Testis (tissue), 3 donors: ENCODE data around the gene DAP. TPM values are rescaled to one million over a fixed set of nuclear protein-coding genes. Genes with fewer than 3 reads are reported as not detected.

Experiments used
- DNase-seq: peaks from one replicate; pipeline ENCODE4 v3.0.0-alpha.2; 2019
- H3K27ac ChIP-seq, 2 donors: fragments of 200-600 bp; sonication (generic); one replicate each; pipeline ENCODE4 v1.5.1; 2019
- H3K27me3 ChIP-seq: fragments of 200-600 bp; sonication (generic); one replicate; pipeline ENCODE4 v1.5.1; 2019
- H3K36me3 ChIP-seq: fragments of 200-600 bp; sonication (generic); one replicate; pipeline ENCODE4 v1.5.1; 2017; ENCODE audit warnings: low read depth; ENCODE audit errors: missing control alignments
- H3K4me1 ChIP-seq: fragments of 200-600 bp; sonication (generic); one replicate; pipeline ENCODE4 v1.5.1; 2019
- H3K4me3 ChIP-seq, 2 donors: fragments of 200-600 bp; sonication (generic); one replicate each; pipeline ENCODE4 v1.5.1; 2017 to 2019
- H3K9me3 ChIP-seq: fragments of 200-600 bp; sonication (generic); one replicate; pipeline ENCODE4 v1.5.1; 2017
- CTCF ChIP-seq, 3 experiments: fragments of 450-650 bp in 2 of 3; fragments of 200-600 bp in 1 of 3; sonication (generic) in 1 of 3; IDR thresholded peaks; one replicate each; pipeline ENCODE4 v1.5.1; 2016 to 2019; ENCODE audit warnings: antibody characterized with exemption in 3 of 3, mild to moderate bottlenecking in 2 of 3, moderate library complexity in 1 of 3
- POLR2A ChIP-seq: fragments of 450-650 bp; IDR thresholded peaks from one replicate; pipeline ENCODE4 v1.6.1; 2017; ENCODE audit warnings: antibody characterized with exemption, mild to moderate bottlenecking, moderate library complexity
- WGBS, 2 donors: methylation state at CpG; one replicate each; pipeline ENCODE4 v1.1.5; 2018; 5-methylcytosine and 5-hydroxymethylcytosine counted together
- intact Hi-C: fragments of 100-400 bp; cut with DNase I; formaldehyde crosslinking; loops from one replicate; pipeline ENCODE4 v1.15.1; 2023; ENCODE audit warnings: low total_unique reads
- polyA plus RNA-seq: library from polyadenylated mRNA; stranded (reverse); fragments of 350-450 nt; fragmentation: Illumina TruSeq; extraction: RNeasy Lipid Tissue Mini Kit (QIAGEN cat#74804); gene quantifications from one replicate; pipeline ENCODE4 v1.2.3, GENCODE V29; 2014; ENCODE audit warnings: low read depth, low replicate concordance; ENCODE audit not compliant: insufficient read depth
- total RNA-seq, 2 donors: library from RNA; depleted of rRNA; stranded (reverse); fragments of >200 nt; gene quantifications; one replicate each; pipeline ENCODE4 v1.2.3, GENCODE V29; 2016

The DAP gene
- total and polyA plus RNA-seq, 3 donors from 2014 or later: 46.3 to 92.2 (median 48.1) TPM

GRCh38 chr5:10705747-10706146 lies 55.3 kb downstream of the DAP start:
- TF ChIP-seq POLR2A (no peak), CTCF (IDR thresholded peaks at IDR 0.05) (no peak)
- DNase-seq: no peak
- WGBS, 2 donors: 89 to 92% methylated on average over 2 of the region's 2 CpGs
- intact Hi-C loops: no loop called here
- H3K9me3 ChIP-seq: no peaks in the 10 kb centered on the region
- H3K27me3 ChIP-seq: no peaks in the 10 kb centered on the region
- H3K27ac ChIP-seq: no peak overlapping the region
- no peaks in the 10 kb centered on the region for H3K36me3 ChIP-seq
- no peaks in the 10 kb centered on the region for H3K4me1 ChIP-seq
- no peak overlapping the region for H3K4me3 ChIP-seq

GRCh38 chr5:10704949-10705621 lies 55.9 kb downstream of the DAP start:
- TF ChIP-seq CTCF (IDR thresholded peaks at IDR 0.05): no peak
- no peak for TF ChIP-seq POLR2A
- no peaks in the 10 kb centered on the region for H3K36me3 ChIP-seq
- no peak for DNase-seq
- no peak overlapping the region for H3K4me3 ChIP-seq
- no peak overlapping the region for H3K27ac ChIP-seq
- H3K9me3 ChIP-seq: no peaks in the 10 kb centered on the region
- WGBS, 2 donors: 81 to 83% methylated on average over 10 of the region's 10 CpGs
- intact Hi-C loops: no loop called here
- H3K27me3 ChIP-seq: no peaks in the 10 kb centered on the region
- H3K4me1 ChIP-seq: no peaks in the 10 kb centered on the region

- no peak for DNase-seq
- Histone ChIP-seq H3K4me1 (no peaks in the 10 kb centered on the region), H3K9me3 (no peaks in the 10 kb centered on the region), H3K4me3 (no peak overlapping the region), H3K27ac (no peak overlapping the region), H3K36me3 (no peaks in the 10 kb centered on the region), H3K27me3 (no peaks in the 10 kb centered on the region)
- TF ChIP-seq POLR2A: no peak
- no peak for TF ChIP-seq CTCF (IDR thresholded peaks at IDR 0.05)
- intact Hi-C loops: no loop called here
- 57 to 84% methylated on average over 5 of the region's 5 CpGs for WGBS, 2 donors
Observed at GRCh38 chr5:10703676-10704075, 57.4 kb downstream of the DAP start.

GRCh38 chr5:10702911-10703491 lies 58.0 kb downstream of the DAP start:
- Histone ChIP-seq H3K27ac (no peak overlapping the region), H3K27me3 (no peaks in the 10 kb centered on the region), H3K9me3 (no peaks in the 10 kb centered on the region), H3K4me1 (no peaks in the 10 kb centered on the region), H3K4me3 (no peak overlapping the region), H3K36me3 (no peaks in the 10 kb centered on the region)
- no peak for DNase-seq
- WGBS, 2 donors: 77 to 80% methylated on average over 7 of the region's 7 CpGs
- TF ChIP-seq POLR2A (no peak), CTCF (IDR thresholded peaks at IDR 0.05) (no peak)
- intact Hi-C loops: no loop called here
